GM18861 (cell line): Measurements from ENCODE around the gene SSH3.

Source experiments
- ATAC-seq: cut with Tn5 transposase; IDR thresholded peaks from one replicate; pipeline ENCODE4 v1.9.1; 2021; ENCODE audit not compliant: unreplicated experiment

Gene SSH3

DNA sequence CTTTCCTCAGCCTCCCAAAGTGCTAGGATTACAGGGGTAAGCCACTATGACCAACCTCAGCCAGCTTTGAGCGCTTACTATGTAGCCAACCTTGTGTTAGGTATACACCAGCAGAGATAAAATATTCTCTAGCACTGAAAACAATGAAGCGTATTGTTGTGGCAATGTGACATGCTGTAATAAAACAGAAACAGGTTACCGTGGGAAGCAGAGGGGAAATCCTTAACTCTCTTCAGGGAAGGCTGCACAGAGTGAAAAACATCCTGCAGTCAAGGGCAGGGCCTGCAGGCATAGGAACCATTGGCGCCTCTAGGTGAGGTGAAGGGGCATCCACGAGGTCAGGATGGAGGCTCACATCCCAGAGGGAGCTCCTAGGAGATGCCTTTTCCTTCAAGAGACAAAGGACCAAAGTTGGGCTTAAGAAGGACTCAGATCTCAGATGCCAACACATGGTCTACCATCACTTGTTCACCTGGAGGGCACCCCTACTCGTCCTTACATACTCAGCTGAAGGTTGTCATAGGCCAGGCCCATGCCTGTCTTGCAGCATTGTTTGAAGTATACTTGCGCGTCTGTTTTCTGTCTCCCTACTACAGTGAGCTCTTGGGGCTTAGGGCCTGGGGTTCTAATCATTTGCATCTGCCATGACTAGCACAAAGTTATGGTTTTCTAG is 42.1 kb downstream of the SSH3 start:
- ATAC-seq: no peak

GRCh38 chr11:67345920-67346819 is 42.8 kb downstream of the SSH3 start:
- ATAC-seq: no peak

DNA sequence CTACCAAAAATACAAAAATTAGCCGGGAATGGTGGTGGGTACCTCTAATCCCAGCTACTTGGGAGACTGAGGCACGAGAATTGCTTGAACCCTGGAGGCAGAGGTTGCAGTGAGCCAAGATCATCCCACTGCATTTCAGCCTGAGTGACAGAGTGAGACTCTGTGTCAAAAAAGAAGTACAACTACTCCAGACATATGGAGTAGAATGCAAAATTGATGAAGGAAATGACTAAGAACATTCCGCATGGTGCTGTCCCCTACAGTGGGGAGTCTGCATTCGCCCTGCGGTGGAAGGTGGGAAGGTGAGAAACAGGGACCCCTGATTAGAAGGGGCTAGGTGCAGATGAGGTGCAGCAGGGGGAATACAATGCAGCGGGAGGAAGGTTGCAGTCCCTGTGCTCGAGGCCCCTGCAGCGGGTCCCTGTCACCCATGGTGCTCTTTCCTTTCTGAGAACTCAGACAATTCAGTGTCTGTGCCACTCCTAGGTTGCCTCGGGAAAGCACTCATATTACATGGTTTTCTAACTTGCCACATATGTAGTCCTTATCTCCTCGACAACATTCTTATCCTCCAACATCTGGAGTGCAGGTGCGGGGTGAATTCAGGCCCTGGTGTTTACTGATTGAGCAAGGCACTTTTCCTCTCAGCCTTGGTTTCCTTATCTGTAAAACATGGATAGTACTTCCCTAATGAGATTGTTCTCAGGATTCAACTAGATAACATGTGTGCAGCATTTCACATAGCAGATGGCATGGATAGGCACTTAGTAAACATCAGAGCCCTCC is 44.8 kb downstream of the SSH3 start:
- no peak for ATAC-seq

DNA sequence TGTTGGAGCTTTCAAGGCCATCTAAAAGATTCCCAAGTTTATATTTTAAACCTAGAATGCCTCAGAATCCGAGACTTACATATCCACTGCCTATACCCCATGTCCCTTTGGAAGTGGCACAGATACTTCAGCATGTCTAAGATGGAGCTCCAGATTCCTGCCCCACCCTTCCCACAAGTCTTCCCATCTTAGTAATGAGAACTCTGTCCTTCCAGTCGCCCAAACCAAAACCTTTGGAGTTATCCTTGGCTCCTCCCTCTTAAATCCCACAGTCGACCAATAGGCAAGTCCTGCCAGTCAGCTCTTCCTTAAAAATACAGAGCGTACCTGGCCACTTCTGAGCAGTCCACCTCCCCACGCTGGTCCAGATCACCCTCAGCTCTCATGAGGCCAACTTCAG is 45.7 kb downstream of the SSH3 start:
- ATAC-seq: no peak

- ATAC-seq: no peak
Measured at GRCh38 chr11:67349457-67349856, 46.1 kb downstream of the SSH3 start.

GRCh38 chr11:67349928-67350465 is 46.7 kb downstream of the SSH3 start:
- ATAC-seq: no peak

DNA sequence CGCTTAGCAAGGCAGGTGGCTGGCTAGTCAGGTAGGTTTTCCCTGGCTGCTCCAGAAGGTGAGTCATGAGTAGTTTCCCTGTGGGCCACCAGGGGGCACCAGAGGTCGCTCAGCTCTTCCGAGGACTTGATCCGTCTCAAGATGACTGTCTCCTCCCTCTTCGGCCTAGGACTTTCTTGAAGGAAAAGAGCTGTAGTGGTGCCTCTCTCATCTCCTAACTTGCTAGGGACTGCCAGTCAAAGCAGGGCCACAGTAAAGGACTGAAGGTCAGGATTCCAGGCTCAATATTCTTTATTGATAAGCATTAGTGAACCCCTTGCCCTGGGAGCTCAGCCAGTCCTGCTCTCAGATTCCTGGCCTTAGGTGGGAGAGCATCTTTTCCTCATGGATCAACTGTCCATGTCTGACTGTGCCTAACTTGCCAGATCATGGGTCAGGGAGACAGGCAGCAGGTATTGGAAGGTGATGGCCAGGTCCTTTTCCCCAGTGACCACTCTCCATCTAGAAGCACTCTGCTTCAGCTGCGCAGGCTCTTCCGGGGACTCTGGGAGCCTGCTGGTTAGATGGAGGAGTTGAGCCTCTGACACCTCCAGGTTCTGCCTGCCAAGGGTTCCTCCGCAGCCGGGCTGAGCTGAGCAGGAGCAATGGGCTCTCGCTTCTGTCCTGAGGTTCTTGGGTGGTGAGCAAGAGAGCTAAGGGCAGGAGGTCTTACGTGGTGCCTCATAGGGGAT is 48.1 kb downstream of the SSH3 start:
- no peak for ATAC-seq

DNA sequence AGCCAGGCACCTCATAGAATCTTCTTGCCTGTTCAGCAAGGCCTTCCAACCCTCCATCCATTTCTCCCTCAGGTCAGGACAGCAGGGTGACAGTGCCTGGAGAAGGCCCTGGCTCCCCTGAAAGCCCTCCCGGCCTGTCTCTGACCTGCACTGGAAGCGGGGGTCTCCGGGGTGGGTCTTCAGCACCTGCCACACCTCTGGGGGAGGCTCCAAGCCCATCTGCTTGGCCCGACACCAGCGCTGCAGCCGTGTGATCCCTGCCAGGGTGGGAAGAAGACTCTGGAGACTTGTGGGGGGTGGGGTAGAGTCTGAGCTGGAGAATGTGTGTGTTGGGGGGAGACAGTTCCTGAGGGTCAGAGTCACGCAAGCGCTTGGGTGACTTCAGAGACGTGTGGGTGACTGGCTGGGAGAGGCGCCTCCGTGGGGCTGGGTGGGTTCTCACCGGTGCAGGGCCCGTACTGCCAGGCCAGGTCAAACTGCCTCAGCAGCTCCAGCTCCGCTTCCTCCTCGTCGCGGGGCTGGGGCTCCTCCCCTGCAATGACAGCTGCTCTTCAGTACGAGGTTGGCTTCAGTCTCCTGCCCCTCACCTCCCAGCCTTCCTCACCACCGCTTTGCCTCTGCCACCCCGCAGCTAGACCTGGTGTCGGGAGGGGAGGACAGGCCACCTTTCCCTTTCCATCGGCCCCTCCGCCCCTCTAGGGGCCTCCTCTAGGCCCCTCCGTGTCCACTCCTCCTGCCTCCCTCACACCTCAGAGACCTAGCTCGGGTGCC is 49.4 kb downstream of the SSH3 start:
- ATAC-seq: no peak

DNA sequence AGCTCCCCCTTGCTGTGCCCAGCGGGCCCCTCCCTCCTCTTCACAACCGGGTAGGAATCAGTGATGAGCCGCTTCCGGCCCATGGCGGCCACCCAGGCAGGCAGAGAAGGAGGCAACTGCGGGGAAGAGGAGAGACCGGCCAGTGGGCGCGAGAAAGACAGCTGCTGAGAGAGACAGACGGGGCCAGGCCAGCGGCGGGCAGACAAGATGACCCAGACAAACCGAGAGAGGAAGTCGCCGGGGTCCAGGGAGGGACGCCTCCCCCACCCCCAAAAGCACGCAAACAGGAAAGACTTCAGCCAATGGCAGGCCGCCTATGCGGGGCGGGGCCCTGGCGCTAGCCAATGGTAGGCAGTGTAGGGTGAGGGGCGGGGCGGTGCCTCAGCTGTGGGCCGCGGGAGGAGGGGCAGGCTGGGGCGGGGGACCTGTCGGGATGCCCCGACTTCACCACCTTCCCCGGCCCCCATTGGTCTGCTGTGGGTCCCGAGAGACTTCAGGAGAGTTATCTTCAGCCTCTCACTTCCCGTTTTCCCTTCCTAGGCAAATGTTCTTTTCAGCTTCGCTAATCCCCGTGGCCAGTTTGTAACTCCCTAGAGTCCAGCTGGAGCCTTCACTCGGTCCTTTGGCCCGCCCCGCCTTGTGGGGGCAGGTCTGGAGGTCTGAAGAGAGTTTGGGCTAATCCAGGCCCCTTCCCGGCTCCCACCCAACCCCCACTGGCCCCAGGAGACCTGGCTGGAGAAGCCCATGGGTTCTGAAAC is 50.2 kb downstream of the SSH3 start, which contains the start of gene POLD4:
POLD4 (minus strand) TSS at position 230 of the 758 bp plus-strand sequence; CDS start at position 83, 147 bp downstream.
- peak; percentile 58 for ATAC-seq

DNA sequence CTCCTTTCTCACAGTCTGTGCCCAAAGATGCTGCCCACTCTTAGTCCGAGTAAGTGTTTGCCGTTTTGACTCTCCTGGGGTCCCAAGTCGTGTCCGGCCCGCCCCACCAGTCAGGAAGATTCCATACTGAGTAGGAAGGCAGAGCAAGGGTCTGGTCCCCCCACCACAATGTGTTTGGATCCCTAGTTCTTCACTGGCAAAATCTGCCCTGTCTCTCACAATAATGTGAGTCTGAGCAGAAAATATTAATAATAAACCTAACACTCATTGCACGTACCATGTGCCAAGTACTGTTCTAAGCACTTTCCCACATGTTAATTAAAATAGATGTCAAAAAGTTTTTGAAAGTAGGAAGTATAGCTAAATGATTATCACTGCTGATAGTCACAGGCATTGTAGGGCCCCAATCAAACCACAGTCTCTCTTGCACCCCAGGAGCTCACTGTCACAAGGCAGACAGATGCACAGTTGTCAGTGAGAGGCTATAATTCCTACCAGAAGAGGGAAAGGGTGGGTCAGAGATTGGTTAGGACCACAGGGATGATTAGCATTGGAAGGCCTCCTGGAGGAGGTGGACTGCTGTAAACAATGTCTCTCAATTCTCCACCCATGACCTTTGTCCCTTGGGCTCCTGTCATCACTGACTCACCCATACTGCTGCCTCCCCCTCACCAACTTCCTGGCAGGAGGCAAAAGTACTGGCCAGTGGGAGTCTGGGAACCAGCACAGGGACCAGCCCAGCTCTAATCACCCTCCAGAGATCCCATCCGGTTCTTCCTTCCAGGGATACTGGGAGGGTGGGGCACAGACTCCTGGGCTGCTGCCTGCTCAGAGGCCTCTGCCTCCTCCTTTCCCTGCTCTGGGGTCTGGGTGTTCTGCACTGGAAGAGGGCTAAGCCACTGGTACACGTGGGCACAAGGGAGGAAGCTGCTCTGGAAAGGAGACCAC is 51.0 kb downstream of the SSH3 start:
- no peak for ATAC-seq

DNA sequence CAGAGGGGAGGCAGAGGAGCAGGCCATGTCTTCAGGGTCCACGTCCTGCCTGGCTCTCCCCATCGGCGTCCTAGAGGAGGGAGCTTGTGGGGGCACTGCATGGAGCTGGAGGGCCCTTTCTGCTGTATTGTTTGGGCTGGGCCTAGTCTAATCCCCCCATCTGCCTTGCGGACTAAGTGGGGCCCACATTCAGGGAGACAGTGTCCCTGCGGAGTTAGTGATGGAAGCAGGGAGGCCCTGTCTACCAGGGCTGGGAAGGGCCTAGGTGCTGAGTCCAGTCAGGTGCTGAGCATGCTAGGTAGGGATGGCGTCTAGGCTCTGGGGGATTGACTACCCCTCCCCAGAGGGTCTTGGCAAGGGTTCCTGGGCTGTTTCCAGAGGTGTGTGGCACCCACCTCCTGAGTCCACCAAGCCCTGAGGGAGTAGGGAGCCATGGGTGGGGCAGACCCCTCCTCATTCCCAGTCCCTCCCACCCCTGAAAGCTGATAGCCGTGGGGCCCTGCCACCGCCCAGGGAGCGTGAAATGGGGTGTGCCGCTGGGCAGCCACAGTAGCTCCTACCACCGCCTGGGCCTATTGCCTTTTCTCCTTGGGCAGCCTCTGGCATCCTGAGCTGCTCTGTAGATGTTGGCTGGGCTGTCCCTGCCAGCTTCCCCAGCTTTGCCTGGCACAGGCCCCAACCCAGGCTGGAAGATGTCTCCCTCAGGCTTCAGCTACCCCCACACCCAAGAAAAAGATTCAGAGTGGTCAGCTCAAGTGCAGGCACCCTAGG is 51.9 kb downstream of the SSH3 start:
- no peak for ATAC-seq

DNA sequence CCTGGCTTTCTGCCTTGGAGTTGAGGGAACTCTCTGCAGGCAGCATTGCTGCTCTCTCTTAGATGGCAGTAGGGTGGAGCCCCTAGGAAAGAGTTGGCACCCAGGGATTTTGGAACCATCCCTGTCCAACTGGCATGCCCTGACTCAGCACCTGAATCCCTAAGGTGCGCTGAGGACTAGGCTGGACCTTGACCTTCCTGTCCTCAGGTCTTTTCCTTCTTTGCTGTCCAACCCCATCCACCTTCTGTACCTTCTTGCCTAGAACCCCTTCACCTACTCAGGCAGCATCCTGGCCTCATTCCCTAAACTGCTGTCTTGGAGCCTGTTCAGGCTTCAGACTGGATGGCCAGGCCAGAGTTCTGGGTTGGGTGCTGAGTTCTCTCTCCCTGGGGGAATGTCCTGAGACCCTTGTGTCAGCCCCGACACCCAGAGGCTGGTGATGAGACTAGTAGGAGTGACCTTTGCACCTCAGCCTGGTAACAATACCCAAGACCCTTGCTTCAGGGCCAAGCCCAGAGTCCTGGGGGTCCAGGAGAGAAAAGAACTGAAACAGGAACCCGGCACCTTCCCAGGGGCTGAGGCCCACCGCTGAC is 52.6 kb downstream of the SSH3 start:
- ATAC-seq: no peak

DNA sequence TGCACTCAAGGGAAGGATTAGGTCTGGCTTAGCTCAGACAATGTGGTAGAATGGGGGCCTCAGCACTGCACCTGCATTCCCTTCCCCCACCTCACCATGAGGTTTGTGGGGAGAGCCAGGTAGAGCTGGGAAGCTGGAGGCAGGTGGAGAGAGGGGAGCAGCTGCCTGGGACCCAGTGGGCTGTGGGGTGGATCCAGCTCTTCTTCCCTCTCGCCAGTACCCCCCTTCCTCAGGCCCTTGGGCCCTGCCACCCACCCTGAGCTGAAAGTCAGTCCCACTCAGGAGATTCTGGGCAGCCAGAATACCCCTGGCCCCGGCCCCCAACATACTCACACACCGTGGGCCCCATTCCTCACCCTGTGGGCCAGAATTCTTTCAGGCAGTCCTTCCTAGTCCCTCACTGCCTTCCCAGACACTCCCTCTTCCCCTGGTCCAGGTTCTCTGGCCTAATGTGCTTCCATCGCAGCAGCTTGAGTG is 53.1 kb downstream of the SSH3 start:
- ATAC-seq: no peak

GRCh38 chr11:67356864-67357561 is 53.7 kb downstream of the SSH3 start:
- no peak for ATAC-seq

DNA sequence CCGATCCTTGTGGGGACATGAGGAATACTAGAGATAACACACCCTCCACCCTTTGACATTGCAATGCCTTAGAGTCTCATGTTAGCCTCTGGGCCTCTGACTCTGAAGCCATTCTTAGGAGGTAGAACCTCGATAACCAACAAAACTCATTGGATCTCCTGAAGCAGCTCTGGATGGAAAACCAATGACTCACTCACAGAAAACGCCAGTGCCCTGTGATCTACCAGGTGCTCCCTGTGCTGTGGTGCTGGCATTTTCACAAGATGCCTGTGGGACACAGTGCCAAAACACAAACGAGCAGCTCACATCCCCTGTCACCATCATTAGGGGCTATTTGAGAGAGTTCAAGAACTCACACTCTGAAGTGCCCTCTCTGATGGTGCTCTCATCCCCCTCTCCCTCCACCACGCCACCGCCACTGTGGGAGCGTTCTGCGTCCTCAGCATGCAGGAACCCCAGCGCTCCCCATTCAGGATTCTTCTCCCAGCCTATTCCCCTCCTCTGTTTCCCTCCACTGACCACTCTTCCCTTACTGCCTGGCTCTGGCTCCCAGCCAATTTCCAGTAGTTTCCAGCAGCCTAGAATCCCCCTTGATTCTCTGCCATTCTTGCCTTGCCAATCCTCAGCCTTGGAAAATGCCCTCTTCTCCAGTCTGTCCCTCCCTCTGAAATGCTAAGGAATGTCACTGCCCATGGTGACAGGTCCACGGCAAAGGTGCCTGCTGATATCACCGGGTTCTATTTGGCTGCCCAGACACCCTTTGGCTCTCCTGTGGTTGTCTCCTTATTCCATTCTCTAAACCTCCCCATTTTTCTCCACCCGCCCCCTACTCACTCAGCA is 54.7 kb downstream of the SSH3 start:
- ATAC-seq: no peak
